Right renal pelvis (tissue), 4 donors: Measurements from ENCODE around the gene SPEM3. TPM values are rescaled to one million over a fixed set of nuclear protein-coding genes. Genes with fewer than 3 reads are reported as not detected.

ENCODE experiments used
- DNase-seq, 4 donors: peaks; one replicate each; pipeline ENCODE4 v3.0.0-alpha.2; 2013; ENCODE audit warnings: low read depth in 4 of 4, low spot score in 3 of 4, missing footprints in 1 of 4
- polyA plus RNA-seq, 4 donors: library from polyadenylated mRNA; unstranded; fragments of 120-200 nt; gene quantifications; one replicate each; pipeline ENCODE4 v1.2.1, GENCODE V29; 2013; ENCODE audit not compliant: insufficient read length in 4 of 4

SPEM3 gene
- polyA plus RNA-seq: not detected

DNA sequence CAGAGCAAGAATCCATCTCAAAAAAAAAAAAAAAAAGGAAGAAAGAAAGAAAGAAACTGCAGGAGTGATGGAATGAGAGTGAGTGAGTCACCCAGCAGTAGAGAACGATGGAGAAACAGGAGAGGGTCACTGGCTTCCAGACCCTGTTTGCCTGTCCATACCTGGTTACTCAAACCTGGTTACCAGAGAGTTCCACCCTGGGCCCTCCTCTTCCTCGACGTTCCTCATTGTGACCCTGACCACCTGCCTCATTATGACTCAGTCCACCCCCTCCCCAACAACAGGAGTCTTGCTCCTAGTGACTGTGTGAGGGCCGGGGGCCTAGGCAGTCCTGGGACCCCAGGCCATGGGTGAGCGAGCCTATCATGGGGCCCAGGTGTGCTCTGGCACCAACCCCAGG, at the start of gene SPEM3:
Gene SPEM3, plus strand, starts transcription at position 301 of the 400 bp plus-strand sequence. Its CDS starts 46 bp downstream, at position 347.
- no peak for DNase-seq

DNA sequence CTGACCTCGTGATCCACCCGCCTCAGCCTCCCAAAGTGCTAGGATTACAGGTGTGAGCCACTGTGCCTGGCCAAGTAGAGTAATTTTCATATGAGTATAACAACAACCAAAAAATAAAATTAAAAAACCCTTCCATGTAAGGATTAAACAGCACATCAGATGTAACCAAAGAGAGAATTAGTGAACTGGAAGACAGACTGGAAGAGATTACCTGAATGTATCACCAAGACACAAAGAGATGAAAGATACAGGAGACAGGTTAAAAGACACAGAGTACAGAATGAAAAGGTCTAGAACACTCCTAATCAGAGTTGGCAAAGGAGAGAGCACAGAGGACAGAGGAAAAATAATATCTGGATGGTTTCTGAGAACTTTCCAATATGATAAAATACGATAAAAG, 49.5 kb upstream of the SPEM3 start:
- no peak for DNase-seq

DNA sequence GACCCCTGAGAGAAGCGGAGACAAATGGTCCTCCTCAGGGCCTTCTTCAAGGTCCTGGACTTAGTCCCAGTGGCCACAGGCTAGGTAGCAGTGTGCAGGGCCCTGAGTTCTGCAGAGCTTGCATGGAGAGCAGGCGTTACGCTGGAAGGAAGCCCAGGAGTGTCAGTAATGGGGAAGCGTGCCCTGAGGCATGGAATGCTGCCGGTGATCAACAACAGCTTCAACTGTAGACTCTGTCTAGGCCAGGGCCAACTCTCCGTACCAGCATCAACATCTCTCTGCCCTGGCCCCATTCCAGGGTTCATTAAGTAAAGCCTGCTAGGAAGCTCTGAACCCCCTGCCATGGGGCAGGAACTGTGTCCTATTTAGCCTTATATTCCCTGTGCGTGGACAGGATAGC, 48.3 kb upstream of the SPEM3 start:
- no peak for DNase-seq

DNA sequence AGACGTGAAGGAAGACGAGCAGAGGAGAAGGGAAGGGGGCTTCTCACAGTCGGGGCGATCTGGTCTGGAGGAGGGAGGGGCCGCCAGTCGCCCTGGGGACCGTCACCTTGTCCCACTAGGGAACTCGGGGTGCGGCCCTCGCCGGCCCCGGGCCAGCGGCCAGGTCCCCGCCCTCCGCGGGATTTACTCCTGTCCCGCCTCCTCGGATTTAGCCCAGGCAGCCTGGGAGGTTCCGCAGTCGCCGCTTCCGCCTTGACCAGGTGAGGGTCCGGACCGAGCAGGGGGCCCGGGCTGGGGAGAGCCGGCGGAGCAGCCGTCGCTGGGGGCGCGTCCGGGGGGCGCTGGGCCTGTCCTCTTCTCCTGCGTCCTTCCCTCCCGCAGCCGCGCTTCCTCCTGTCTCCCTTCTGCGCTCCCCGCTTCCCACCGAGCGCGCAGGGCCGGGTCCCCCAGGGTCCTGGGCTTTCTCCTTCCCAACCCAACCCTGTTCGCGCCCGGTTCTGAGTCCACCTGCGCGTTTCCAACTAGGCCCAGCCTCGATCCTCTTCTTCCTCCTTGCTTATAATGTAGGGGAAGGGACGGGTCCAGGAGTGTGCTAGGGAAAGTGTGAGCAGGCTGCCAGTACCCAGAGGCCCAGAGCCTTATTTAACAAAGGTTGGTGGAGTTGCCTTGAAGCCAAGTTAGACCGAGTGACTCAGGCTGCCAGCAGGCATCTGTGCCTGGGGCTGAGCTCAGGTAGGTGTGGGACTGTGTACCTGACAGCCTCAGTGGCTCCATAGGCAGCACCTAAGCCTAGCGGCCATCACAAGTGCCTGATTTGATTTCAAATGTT, 47.6 kb upstream of the SPEM3 start, which contains the start of gene TNK1:
Gene TNK1, plus strand, starts transcription at position 235 of the 829 bp plus-strand sequence. CDS start 1,838 bp downstream, outside the sequence.
- DNase-seq: peak in 1 of 4 donors; percentile 5

GRCh38 chr17:7382901-7383300, 45.8 kb upstream of the SPEM3 start:
- no peak for DNase-seq

- no peak for DNase-seq
Measured at GRCh38 chr17:7383371-7383741, 45.3 kb upstream of the SPEM3 start.

DNA sequence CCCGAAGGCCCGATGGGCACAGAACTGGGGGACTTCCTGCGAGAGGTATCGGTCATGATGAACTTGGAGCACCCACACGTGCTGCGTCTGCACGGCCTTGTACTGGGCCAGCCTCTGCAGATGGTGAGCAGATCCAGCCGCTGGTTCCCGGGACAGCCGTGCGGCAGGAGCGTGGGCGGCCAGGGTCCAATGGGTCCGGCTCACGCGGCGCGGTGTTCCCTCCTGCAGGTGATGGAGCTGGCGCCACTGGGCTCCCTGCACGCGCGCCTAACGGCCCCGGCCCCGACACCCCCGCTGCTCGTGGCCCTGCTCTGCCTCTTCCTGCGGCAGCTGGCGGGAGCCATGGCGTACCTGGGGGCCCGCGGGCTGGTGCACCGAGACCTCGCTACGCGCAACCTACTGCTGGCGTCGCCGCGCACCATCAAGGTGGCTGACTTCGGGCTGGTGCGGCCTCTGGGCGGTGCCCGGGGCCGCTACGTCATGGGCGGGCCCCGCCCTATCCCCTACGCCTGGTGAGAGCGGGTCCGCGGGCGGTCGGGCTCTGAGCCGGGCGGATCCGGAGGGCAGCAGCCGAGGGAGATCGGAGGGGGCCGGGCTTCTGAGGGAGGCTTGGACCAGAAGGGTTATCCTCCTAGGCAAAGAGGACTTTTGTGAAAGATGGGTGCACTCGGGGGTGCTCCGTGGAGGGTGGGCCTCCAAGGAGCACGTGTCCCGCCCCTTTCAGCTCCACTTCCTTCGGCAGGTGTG, 44.7 kb upstream of the SPEM3 start:
- DNase-seq: no peak

- no peak for DNase-seq
Measured at GRCh38 chr17:7384489-7385081, 44.1 kb upstream of the SPEM3 start.

DNA sequence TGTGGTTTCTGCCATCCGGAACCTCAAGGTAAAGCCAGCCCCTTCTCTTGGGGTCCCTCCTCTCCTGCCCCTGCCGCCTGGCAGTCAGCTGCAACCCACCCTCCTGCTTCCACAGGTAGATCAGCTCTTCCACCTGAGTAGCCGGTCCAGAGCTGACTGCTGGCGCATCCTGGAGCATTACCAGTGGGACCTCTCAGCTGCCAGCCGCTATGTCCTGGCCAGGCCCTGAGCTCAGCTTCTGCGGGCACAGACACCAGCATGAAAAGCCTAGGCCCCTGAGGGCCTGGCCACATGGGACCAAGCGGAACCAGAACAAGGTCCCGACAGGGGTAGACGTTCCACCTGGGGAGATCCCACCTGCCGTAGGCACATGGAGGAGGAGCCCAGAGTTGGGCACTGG, 39.8 kb upstream of the SPEM3 start:
- no peak for DNase-seq

GRCh38 chr17:7389924-7390910, 38.4 kb upstream of the SPEM3 start:
- DNase-seq: no peak

DNA sequence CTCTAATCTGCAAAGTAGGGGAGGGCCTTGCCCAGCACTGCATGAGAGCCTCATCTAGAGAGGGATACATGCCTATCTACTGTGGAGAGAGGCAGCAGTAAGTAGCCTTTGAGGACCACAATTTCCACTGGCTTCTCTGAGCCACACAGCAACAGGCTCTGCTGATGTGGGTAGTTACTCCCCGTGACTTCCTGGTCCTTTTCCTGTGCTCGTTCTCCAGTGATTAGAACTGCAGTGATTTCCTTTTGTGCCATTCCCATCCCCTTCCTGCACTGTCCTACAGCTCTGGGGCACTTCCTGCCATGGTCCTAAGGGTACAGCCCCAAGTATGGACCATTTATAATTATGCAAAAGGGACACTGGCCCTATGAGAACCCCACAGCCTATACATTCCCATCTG, 37.4 kb upstream of the SPEM3 start:
- DNase-seq: no peak

- no peak for DNase-seq
Measured at GRCh38 chr17:7392696-7393612, 35.7 kb upstream of the SPEM3 start.

DNA sequence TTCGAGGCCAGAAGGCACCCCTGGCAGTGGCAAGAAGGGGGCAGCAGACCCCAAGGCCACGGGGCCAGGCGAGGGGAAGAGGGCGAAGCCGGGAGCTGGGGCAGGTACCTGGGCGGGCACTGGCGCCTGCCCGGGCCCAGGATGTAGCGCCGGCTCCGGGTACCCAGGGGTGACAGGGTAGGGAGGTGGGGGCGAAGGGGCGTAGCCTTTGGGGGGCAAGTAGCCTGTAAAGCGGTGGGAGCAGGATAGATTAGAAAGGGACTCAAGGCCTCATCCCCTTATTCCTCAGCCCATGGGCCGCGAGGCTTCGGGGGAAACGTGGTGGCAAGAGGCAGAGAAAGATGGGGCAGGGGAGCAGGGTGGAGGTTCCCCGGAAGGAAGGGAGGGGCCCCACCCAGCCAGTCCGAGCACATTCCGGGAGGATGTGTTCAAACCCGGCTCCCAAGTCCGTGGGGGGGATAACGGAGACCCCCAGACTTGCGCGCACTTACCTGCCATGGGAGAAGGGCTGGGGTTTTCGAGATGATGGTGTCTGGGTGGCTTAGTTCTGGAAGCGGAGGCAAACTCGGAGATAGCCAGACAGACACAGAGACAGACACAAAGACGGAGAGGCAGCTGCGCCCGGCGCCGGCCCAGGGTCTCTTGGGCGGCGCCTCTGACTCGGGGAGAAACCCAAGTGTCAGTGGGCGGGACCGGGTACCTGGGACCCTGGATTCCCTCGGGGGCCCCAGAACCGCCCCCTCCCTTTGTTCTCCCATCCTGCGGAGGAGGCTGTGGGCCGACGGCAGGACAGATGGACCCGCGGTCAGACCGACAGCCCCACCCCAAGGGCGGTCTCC, 34.8 kb upstream of the SPEM3 start:
- no peak for DNase-seq

- DNase-seq: peak in 2 of 4 donors; percentile 69 to 79
Measured at GRCh38 chr17:7394452-7395191, 34.0 kb upstream of the SPEM3 start, which contains the start of gene PLSCR3. TSS of gene PLSCR3 (minus strand) at chr17:7394525. CDS start at chr17:7394110, 415 bp downstream.

DNA sequence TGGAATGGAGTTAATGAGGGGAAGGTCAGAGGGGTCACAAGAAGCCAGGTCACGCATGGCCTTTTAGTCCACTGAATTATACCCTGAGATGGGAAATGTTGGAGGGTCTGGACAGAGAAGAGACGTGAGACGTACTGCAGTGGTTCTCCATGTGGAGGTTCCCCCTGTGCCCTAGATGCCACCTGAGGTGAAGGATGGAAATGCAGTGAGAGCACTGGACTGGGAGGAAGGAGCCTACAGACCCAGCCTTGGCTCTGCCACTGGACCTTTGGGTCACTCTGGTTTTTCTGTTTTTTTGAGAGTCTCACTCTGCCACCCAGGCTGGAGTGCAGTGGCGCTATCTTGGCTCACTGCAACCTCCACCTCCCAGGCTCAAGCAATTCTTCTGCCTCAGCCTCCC, 32.5 kb upstream of the SPEM3 start:
- DNase-seq: no peak

GRCh38 chr17:7398612-7399011, 30.0 kb upstream of the SPEM3 start:
- no peak for DNase-seq

- DNase-seq: no peak
Measured at GRCh38 chr17:7403043-7403726, 25.5 kb upstream of the SPEM3 start.
